DMS79 (cell line): Measurements from ENCODE around the gene SMCO4.
"Not testable (repeated sequence)": the region's sequence is repeated elsewhere in the genome, so short reads cannot be mapped to it uniquely, and the experiment has no call there.

ENCODE experiments used
- DNase-seq: peaks from one replicate; lab custom pipeline; 2025; lab: John Stamatoyannopoulos, UW

Gene SMCO4, protein sequence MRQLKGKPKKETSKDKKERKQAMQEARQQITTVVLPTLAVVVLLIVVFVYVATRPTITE

GRCh38 chr11:93543292-93543977, at the start of gene SMCO4:
TSS of gene SMCO4 (minus strand) at chr11:93543391. CDS start at chr11:93479189, 64,202 bp downstream.
- peak; percentile 61 for DNase-seq

DNA sequence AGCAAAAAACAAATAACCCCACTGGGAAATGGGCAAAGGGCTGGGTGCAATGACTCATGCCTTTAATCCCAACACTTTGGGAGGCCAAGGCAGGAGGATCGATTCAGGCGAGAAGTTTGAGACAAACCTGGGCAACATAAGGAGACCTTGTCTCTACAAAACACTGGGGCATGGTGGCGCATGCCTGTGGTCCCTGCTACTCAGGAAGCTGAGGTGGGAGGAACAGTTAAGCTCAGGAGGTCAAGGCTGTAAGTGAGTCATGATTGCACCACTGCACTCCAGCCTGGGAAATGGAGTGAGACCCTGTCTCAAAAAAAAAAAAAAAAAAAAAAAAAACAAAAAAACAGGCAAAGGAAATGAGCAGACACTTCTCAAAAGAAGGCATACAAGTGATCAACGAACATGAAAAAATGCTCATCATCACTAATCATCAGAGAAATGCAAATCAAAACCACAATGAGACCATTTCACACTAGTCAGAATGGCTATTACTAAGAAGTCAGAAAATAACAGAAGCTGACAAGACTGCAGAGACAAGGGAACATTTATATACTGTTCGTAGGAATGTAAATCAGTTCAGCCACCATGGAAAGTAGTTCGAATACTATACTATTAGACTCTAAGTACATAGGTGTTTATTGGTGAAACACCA, 48.2 kb upstream of the SMCO4 start:
- no peak for DNase-seq

- no peak for DNase-seq
Measured at GRCh38 chr11:93589347-93589746, 46.2 kb upstream of the SMCO4 start.

DNA sequence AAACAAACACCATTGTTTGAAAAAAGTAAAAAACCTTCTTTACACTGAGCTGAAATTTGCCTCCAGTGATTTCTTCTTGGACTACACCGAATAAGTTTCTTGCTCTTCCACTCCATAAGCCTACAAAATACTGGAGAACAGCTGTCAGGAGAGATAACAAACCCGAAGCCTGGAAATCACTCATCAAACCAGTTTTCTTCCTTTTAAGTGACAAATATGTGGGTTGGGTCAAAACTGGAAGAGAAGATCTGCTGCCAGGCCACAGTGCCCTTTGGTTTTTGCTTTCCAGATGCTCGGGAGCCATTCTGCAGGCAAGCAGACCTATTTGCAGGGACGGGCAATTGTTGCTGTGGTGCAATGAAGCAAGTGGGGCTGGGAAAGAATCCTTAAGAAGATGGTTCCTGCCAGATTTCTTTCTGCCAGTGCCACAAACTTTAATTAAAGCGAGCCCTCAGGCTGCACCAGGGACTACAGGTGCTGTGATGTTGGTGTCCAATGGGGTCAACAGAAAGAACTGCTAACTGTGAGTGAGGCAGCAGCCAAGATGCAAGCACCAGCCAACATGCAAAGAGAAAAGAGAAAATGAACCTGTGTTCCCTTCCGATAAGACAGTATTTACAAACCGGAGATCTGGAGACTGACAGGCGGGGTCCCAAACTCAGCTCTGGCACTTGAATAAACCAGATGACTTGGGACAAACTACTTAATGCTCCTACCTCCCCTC, 44.8 kb upstream of the SMCO4 start:
- no peak for DNase-seq

DNA sequence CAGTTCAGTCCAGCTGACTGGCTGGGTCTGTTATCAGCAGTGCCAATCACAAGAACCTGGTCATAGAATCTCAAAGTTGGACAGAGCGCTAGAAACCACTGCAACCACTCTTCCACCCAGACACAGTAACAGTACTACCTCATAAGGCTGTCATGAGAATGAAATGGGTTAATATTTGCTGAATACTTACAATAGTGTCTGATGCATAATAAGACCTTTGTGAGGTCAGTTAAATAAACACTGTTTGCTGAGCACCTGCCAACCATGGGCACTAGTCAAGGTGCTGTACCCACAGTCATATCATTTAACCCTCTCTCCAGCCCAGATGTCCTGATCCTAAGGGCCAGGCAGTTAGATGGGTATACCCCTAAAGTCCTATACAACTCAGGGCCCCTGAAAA, 44.2 kb upstream of the SMCO4 start:
- not testable (repeated sequence) for DNase-seq

DNA sequence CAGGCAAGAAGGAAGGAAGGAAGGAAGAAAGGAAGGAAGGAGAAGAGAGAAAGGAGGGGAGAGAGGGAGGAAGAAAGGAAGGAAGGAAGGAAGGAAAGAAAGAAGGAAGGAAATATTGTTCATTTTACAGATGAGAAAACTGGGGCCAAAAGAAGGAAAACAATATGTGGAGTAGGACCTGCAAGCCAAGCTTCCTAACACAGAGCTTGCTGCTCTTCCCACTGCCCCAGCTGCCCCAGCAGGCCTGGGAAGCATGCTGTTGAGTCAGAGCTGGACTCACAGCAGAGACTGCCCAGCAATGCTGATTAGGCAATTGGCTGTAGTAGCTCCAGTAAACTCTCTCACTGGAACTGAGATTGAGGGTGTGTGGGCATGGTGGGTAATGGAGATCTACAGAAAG, 42.6 kb upstream of the SMCO4 start:
- DNase-seq, result no peak

GRCh38 chr11:93583490-93583889, 40.3 kb upstream of the SMCO4 start:
- no peak for DNase-seq

DNA sequence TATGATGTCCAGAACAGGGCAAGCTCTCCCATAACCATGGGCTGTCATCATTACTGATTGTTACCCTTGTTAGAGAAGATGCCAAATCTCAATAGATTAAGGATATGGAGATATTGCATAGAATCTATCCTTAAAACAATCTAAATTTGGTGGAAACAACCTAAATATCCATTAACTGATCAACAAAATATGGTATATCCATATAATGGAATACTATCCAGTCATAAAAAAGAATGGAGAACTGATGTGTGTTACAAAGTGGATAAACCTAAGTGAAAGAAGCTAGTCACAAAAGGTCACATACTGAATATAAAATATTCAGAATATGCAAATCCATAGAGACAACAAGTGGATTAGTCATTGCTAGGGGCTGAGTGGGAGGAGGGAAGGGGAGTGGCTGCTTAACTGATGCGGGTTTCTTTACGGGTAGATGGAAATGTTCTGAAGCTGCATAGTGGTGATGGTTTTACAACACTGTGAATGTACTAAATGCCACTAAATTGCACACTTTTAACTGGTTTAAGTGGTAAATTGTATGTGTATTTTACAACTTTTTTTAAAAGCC, 36.1 kb upstream of the SMCO4 start:
- no peak for DNase-seq

DNA sequence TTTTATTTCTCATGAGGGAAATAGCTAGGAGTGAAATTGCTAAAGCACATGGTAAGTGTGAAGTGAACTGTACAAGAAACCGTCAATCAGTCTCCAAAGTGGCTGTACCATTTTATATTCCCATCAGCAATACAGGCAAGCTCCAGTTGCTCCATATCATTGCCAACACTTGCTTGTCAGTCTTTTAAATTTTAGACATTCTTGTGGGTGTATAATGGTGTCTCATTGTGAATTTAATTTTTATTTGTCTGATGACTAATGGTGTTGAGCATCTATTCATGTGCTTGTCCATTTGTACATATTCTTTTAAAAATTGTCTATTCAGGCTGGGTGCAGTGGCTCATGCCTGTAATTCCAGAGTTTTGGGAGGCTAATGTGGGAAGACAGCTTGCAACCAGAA, 34.1 kb upstream of the SMCO4 start:
- no peak for DNase-seq

DNA sequence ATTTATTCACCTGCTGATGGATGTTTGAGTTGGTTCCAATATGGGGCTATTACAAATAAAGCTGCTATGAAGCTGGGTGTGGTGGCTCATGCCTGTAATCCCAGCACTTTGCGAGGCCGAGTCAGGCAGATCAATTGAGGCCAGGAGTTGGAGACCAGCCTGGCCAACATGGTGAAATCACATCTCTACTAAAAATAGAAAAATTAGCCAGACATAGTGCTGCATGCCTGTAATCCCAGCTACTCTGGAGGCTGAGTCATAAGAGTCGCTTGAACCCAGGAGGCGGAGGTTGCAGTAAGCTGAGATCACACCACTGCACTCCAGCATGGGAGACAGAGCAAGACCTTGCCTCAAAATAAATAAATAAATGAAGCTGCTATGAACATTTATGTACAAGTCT, 33.7 kb upstream of the SMCO4 start:
- DNase-seq, result not testable (repeated sequence)

DNA sequence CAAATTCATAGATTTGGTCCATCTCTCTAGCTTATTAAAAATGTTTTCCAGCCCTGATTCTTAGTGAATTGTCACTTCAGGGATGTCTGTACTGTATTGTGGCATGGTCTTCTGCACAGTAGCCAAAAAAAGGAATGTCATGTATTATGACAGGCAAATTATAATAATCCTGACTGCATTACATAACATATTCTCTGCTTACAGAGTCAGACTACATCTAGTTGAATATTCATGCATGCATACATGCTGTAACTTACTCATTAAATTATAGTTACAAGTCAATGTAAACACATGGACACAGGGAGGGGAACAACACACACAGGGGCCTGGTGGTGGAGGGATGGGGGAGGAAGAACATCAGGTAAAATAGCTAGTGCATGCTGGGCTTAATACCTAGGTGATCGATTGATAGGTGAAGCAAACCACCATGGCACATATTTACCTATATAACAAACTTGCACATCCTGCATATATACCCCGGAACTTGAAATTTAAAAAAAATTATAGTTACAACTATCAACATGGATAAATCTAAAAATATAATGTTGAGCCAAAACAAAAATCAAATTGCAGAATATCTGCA, 31.5 kb upstream of the SMCO4 start:
- DNase-seq, result no peak

- no peak for DNase-seq
Measured at GRCh38 chr11:93573184-93573583, 30.0 kb upstream of the SMCO4 start.

GRCh38 chr11:93572621-93573020, 29.4 kb upstream of the SMCO4 start:
- DNase-seq, result no peak

GRCh38 chr11:93572171-93572570, 29.0 kb upstream of the SMCO4 start:
- DNase-seq, result no peak

GRCh38 chr11:93571612-93572011, 28.4 kb upstream of the SMCO4 start:
- no peak for DNase-seq

DNA sequence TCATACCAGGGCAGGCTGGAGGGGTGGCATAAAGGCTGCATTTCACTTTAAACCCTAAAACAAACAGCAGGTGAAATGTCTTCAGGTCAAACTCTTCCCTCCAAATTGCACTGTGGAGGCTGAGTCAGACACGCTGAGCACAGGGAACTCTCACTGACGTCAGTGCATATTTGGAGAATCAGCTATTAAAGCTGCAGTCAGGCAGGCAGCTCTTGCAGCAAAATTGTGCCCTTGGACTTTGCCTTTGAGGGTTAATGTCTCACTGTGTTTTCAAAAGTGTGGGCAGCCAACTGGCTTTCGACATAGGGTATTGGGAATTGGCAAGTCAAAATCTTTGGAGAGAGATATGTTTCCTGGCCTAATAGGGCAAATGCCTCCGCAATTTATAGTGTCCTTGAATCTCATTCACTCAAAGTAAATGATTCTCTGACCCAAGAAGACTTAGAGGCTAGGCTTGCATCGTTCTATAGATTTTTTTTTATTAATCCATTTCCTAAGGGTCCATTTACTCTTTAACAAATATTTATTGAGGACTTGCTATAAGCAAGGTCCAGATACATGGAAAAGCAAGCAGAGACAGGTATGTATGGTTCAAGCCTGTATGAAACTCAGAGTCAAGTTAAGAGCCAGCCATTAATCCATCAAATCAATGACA, 27.7 kb upstream of the SMCO4 start:
- peak; percentile 4 for DNase-seq

DNA sequence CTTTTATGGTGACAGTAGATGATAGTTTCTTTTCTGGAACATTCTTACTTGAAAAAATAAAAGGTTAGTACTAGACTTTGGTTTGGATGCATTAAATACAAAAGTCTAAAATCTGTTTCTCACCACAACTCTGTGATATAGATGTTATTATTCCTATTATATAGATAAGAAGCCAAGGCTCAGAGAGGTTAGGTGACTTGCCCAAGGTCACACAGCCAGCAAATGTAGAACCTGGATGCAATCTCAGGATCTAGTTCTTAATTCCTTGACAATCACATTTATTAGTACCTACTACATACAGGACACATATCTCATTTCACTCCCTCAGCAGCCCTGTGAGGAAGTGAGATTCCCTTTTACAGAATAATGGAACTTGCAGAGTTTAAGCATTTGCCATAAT, 26.3 kb upstream of the SMCO4 start:
- no peak for DNase-seq

- DNase-seq, result no peak
Measured at GRCh38 chr11:93568726-93569125, 25.5 kb upstream of the SMCO4 start.

GRCh38 chr11:93567401-93567895, 24.3 kb upstream of the SMCO4 start:
- DNase-seq, result no peak

GRCh38 chr11:93564895-93565294, 21.7 kb upstream of the SMCO4 start:
- DNase-seq, result no peak

- DNase-seq, result no peak
Measured at GRCh38 chr11:93563857-93564256, 20.7 kb upstream of the SMCO4 start.
